ENCODE data around the gene TPMT. TPM values are rescaled to one million over a fixed set of nuclear protein-coding genes. Genes with fewer than 3 reads are reported as not detected.
A peak's percentile ranks its signal among the peaks of the same experiment; 100 is the strongest.

Gene TPMT
- total and polyA plus RNA-seq, 5 experiments from 2014 or later: 7.7 to 17.7 (median 10.8) TPM

GRCh38 chr6:18101271-18101670, 53.6 kb downstream of the TPMT start:
- POLR2A ChIA-PET: no interaction called here
- no peaks in the 10 kb centered on the region for H3K4me1 Mint-ChIP-seq
- H3K27me3 Mint-ChIP-seq: peaks cover 5 to 37% (median 15%) of the 10 kb centered on the region in 5 donors
- no peak overlapping the region for H3K27ac Mint-ChIP-seq
- ATAC-seq (no peak), DNase-seq (no peak)
- H3K4me3 Mint-ChIP-seq: no peak overlapping the region
- H3K36me3 Mint-ChIP-seq: peaks cover 0 to 13% (median 0%) of the 10 kb centered on the region in 3 donors
- H3K9me3 Mint-ChIP-seq: peaks cover 1 to 20% (median 7%) of the 10 kb centered on the region in 9 donors

GRCh38 chr6:18100296-18100695, 54.6 kb downstream of the TPMT start:
- Mint-ChIP-seq H3K4me1 (no peaks in the 10 kb centered on the region), H3K4me3 (no peak overlapping the region), H3K27me3 (peaks cover 5 to 37% (median 15%) of the 10 kb centered on the region in 5 donors), H3K36me3 (peaks cover 0 to 4% (median 0%) of the 10 kb centered on the region in 3 donors), H3K9me3 (peaks cover 0 to 11% (median 0%) of the 10 kb centered on the region in 9 donors), H3K27ac (peak overlapping the region in 1 of 10 donors; percentile 40)
- no peak for ATAC-seq
- POLR2A ChIA-PET: no interaction called here
- DNase-seq: no peak

GRCh38 chr6:18099511-18099910, 55.4 kb downstream of the TPMT start:
- Mint-ChIP-seq H3K4me1 (no peaks in the 10 kb centered on the region), H3K36me3 (peaks cover 0 to 1% (median 0%) of the 10 kb centered on the region in 3 donors), H3K4me3 (no peak overlapping the region), H3K9me3 (peaks cover 0 to 4% (median 0%) of the 10 kb centered on the region in 9 donors), H3K27me3 (peaks cover 5 to 33% (median 14%) of the 10 kb centered on the region in 5 donors), H3K27ac (no peak overlapping the region)
- DNase-seq (no peak), ATAC-seq (no peak)
- POLR2A ChIA-PET: no interaction called here

DNA sequence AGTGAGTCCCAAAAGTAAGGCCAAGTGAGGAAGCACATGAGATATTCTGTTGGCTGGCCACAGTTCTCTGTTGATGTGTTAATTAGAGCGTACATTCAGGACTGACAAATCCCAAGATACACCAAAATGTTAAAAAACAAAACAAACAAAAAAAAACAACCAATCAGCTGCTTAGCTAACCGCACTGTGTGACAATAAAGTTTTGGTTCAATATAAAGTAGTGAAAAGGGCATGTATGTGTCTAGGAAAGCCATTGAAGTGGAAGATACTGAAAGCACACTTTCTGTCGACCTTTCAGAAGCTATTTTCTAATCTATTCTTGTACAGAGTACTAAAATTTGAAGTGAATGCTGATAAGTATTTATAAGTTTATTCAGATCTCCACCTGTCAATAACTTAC, 58.5 kb downstream of the TPMT start:
- Mint-ChIP-seq H3K9me3 (peaks cover 0 to 4% (median 0%) of the 10 kb centered on the region in 9 donors), H3K4me3 (no peak overlapping the region), H3K4me1 (no peaks in the 10 kb centered on the region), H3K27ac (no peak overlapping the region), H3K27me3 (peaks cover 0 to 15% (median 5%) of the 10 kb centered on the region in 5 donors), H3K36me3 (peaks cover 0 to 2% (median 0%) of the 10 kb centered on the region in 3 donors)
- ATAC-seq (no peak), DNase-seq (no peak)
- POLR2A ChIA-PET: no interaction called here

- H3K4me3 Mint-ChIP-seq: no peak overlapping the region
- no peaks in the 10 kb centered on the region for H3K4me1 Mint-ChIP-seq
- H3K9me3 Mint-ChIP-seq: peaks cover 0 to 20% (median 7%) of the 10 kb centered on the region in 9 donors
- no peak overlapping the region for H3K27ac Mint-ChIP-seq
- POLR2A ChIA-PET: no interaction called here
- peaks cover 0 to 8% (median 3%) of the 10 kb centered on the region in 5 donors for H3K27me3 Mint-ChIP-seq
- ATAC-seq: no peak
- H3K36me3 Mint-ChIP-seq: peaks cover 0 to 11% (median 2%) of the 10 kb centered on the region in 3 donors
- no peak for DNase-seq
These were observed 63.5 kb downstream of the TPMT start for GRCh38 chr6:18091382-18091781.

- Mint-ChIP-seq H3K9me3 (peaks cover 0 to 20% (median 7%) of the 10 kb centered on the region in 9 donors), H3K4me1 (no peaks in the 10 kb centered on the region), H3K27me3 (peaks cover 2 to 8% (median 4%) of the 10 kb centered on the region in 5 donors), H3K36me3 (peaks cover 0 to 11% (median 2%) of the 10 kb centered on the region in 3 donors), H3K27ac (no peak overlapping the region), H3K4me3 (no peak overlapping the region)
- ATAC-seq (no peak), DNase-seq (no peak)
- POLR2A ChIA-PET: no interaction called here
These were observed 64.5 kb downstream of the TPMT start for GRCh38 chr6:18090349-18090786.

- peaks cover 0 to 20% (median 7%) of the 10 kb centered on the region in 9 donors for H3K9me3 Mint-ChIP-seq
- peak overlapping the region in 1 of 10 donors; percentile 19 for H3K27ac Mint-ChIP-seq
- no peak for ATAC-seq
- no peaks in the 10 kb centered on the region for H3K4me1 Mint-ChIP-seq
- DNase-seq: no peak
- POLR2A ChIA-PET: no interaction called here
- peaks cover 3 to 9% (median 7%) of the 10 kb centered on the region in 5 donors for H3K27me3 Mint-ChIP-seq
- H3K4me3 Mint-ChIP-seq: no peak overlapping the region
- H3K36me3 Mint-ChIP-seq: peaks cover 0 to 15% (median 2%) of the 10 kb centered on the region in 3 donors
These were observed 66.2 kb downstream of the TPMT start for GRCh38 chr6:18088419-18089296.

DNA sequence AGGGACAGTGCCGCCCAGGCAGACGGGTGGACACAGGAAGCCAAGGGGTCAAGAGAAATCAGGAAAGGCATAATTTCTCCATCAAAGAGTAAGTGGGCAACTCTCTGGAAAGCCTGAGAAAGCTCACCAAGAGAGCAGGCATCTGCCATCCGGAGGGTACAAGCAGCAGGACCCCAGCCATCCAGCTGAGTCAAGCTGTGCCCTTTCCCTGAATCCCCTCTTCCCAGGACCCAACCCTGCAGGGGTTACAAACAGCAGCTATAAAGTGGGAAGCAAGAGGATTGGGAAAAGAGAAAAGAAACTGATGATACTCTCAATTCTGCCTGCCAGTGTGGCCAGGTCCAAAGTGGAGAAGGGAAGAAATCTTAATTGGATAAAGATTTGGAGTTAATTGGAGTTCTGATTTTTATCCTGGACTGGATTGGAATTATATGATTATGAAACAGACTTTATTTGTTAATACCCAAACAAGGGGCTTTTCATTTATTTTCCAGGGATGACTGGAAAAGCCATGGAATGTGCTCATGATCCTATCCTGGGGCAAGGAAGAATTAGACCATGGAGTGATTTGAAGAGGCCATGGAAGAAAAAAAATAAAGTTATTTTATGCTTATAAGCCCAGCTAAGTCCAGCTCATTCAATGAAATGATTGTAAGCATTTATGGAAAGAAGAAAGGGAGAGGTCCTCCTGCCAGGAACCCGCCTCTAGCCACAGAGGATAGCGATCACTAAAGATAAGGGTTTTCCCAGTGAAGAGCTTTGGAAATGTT, 67.3 kb downstream of the TPMT start:
- POLR2A ChIA-PET: no interaction called here

GRCh38 chr6:18081025-18081668, 73.7 kb downstream of the TPMT start:
- H3K27me3 Mint-ChIP-seq: peaks cover 6 to 20% (median 9%) of the 10 kb centered on the region in 5 donors
- no peak overlapping the region for H3K4me3 Mint-ChIP-seq
- peaks cover 0 to 4% (median 0%) of the 10 kb centered on the region in 3 donors for H3K36me3 Mint-ChIP-seq
- DNase-seq (no peak), ATAC-seq (no peak)
- POLR2A ChIA-PET: no interaction called here
- H3K9me3 Mint-ChIP-seq: peaks cover 0 to 10% (median 0%) of the 10 kb centered on the region in 9 donors
- no peak overlapping the region for H3K27ac Mint-ChIP-seq
- no peaks in the 10 kb centered on the region for H3K4me1 Mint-ChIP-seq

More for the DNA sequence above, 67.3 kb downstream of the TPMT start:
- ATAC-seq: no peak
- Mint-ChIP-seq H3K9me3 (peaks cover 0 to 20% (median 6%) of the 10 kb centered on the region in 9 donors), H3K27ac (peak overlapping the region in 1 of 10 donors; percentile 73), H3K4me3 (no peak overlapping the region), H3K36me3 (peaks cover 0 to 15% (median 0%) of the 10 kb centered on the region in 3 donors), H3K27me3 (peaks cover 3 to 9% (median 6%) of the 10 kb centered on the region in 5 donors), H3K4me1 (no peaks in the 10 kb centered on the region)
- DNase-seq: no peak

DNA sequence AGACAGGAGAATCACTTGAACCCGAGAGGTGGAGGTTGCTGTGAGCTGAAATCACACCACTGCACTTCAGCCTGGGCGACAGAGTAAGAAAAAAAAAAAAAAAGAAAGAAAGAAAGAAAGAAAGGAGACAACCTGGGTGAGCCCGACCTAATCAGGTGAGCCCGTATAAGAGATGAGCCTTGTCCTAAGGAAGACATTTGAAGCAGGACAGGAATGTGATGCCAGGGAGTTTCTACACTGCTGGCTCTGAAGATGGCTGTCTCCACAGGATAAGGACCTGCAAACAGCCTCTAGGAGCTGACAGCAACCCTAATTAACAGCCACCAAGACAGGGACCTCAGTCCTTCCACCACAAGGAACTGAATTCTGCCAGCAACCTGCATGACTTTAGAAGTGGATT, 74.3 kb downstream of the TPMT start:
- Mint-ChIP-seq H3K36me3 (peaks cover 0 to 8% (median 0%) of the 10 kb centered on the region in 3 donors), H3K27me3 (peaks cover 6 to 23% (median 11%) of the 10 kb centered on the region in 5 donors), H3K4me1 (no peaks in the 10 kb centered on the region), H3K4me3 (no peak overlapping the region), H3K27ac (no peak overlapping the region), H3K9me3 (peaks cover 0 to 16% (median 4%) of the 10 kb centered on the region in 9 donors)
- POLR2A ChIA-PET: no interaction called here
- no peak for ATAC-seq
- DNase-seq: no peak

GRCh38 chr6:18078866-18079265, 76.0 kb downstream of the TPMT start:
- DNase-seq: no peak
- ATAC-seq: no peak
- peaks cover 0 to 11% (median 0%) of the 10 kb centered on the region in 3 donors for H3K36me3 Mint-ChIP-seq
- POLR2A ChIA-PET: no interaction called here
- no peaks in the 10 kb centered on the region for H3K4me1 Mint-ChIP-seq
- no peak overlapping the region for H3K4me3 Mint-ChIP-seq
- H3K27me3 Mint-ChIP-seq: peaks cover 6 to 16% (median 10%) of the 10 kb centered on the region in 5 donors
- no peak overlapping the region for H3K27ac Mint-ChIP-seq
- peaks cover 0 to 26% (median 11%) of the 10 kb centered on the region in 9 donors for H3K9me3 Mint-ChIP-seq

Measured in naive thymus-derived CD8-positive, alpha-beta T cell (primary cell).